Kidney (tissue), 14 donors: Measurements from ENCODE around the gene CHD5. TPM values are rescaled to one million over a fixed set of nuclear protein-coding genes. Genes with fewer than 3 reads are reported as not detected.

Experiments
- DNase-seq, 5 donors: peaks; one replicate each; pipeline ENCODE4 v3.0.0-alpha.2; 2013 to 2020
- FAIRE-seq: peaks from 2 replicates; lab custom pipeline; 2012; peaks lifted over from hg19 to GRCh38; lab: Jason Lieb, UNC
- H3K27ac ChIP-seq, 2 donors: one replicate each; pipeline ENCODE4 v1.7.0; 2013; ENCODE audit warnings: low read depth in 2 of 2, low read length in 2 of 2, inconsistent platforms in 1 of 2
- H3K27me3 ChIP-seq: one replicate; pipeline ENCODE4 v1.7.1; 2013; ENCODE audit warnings: low read length, inconsistent platforms; ENCODE audit not compliant: control insufficient read depth, insufficient read depth
- H3K36me3 ChIP-seq, 3 donors: one replicate each; pipeline versions ENCODE4 v1.7.0 to v1.7.1; 2013; ENCODE audit warnings: low read length in 3 of 3, control low read depth in 1 of 3, inconsistent platforms in 1 of 3; ENCODE audit not compliant: insufficient read depth in 3 of 3, control insufficient read depth in 2 of 3
- H3K4me1 ChIP-seq, 3 donors: one replicate each; pipeline versions ENCODE4 v1.7.0 to v1.7.1; 2013; ENCODE audit warnings: low read length in 3 of 3, inconsistent platforms in 1 of 3, low read depth in 1 of 3; ENCODE audit not compliant: control insufficient read depth in 2 of 3, insufficient read depth in 2 of 3
- H3K4me3 ChIP-seq, 3 donors: one replicate each; pipeline versions ENCODE4 v1.7.0 to v1.8.1; 2013; ENCODE audit warnings: low read length in 3 of 3, control low read depth in 1 of 3, inconsistent platforms in 1 of 3
- H3K9ac ChIP-seq, 3 donors: one replicate each; pipeline versions ENCODE4 v1.7.0 to v1.7.1; 2013; ENCODE audit warnings: low read length in 3 of 3, control low read depth in 1 of 3, inconsistent platforms in 1 of 3
- H3K9me3 ChIP-seq, 3 donors: one replicate each; pipeline versions ENCODE4 v1.7.0 to v1.7.1; 2013; ENCODE audit warnings: low read length in 3 of 3, control low read depth in 1 of 3, inconsistent platforms in 1 of 3; ENCODE audit not compliant: control insufficient read depth in 2 of 3, insufficient read depth in 1 of 3
- CTCF ChIP-seq: IDR thresholded peaks from 3 replicates; pipeline ENCODE4 v1.5.1; 2012; ENCODE audit warnings: mild to moderate bottlenecking, moderate library complexity, borderline replicate concordance; ENCODE audit not compliant: insufficient read depth; ENCODE audit errors: extremely low read depth
- intact Hi-C: fragments of 100-400 bp; cut with DNase I; formaldehyde crosslinking; loops from one replicate; pipeline ENCODE4 v1.11.1; 2022
- polyA plus RNA-seq: library from polyadenylated mRNA; stranded (reverse); fragments of 350-450 nt; fragmentation: Illumina TruSeq; extraction: RNeasy Lipid Tissue Mini Kit (QIAGEN cat#74804); gene quantifications from one replicate; pipeline ENCODE4 v1.2.3, GENCODE V29; 2014; ENCODE audit warnings: low read depth, low replicate concordance; ENCODE audit not compliant: insufficient read depth
- total RNA-seq: library from RNA; stranded (reverse); fragmentation: NEBNext Ultra II Directional; extraction: Animal tissue kit (Norgen Biotek cat#: 25700); gene quantifications from one replicate; pipeline ENCODE4 v1.2.1, GENCODE V29; 2021
- donor health status: control.
- donor health status: control.
- donor health status: control.
- donor health status: control.
- donor health status: control.
- donor health status: DM: yes; HTN: yes; CAD: no.
- donor health status: Normal renal cell carcinoma (clear cell type).

Gene CHD5
- total and polyA plus RNA-seq, 2 donors from 2014 or later = 0.54 to 0.85 TPM

GRCh38 chr1:6166655-6167390 is 13.3 kb downstream of the CHD5 start:
- H3K27ac ChIP-seq = no peak overlapping the region
- no peak overlapping the region for H3K9ac ChIP-seq
- H3K36me3 ChIP-seq = no peaks in the 10 kb centered on the region
- no peaks in the 10 kb centered on the region for H3K9me3 ChIP-seq
- no peak for FAIRE-seq
- H3K4me3 ChIP-seq = no peak overlapping the region
- no peaks in the 10 kb centered on the region for H3K4me1 ChIP-seq
- intact Hi-C loops = no loop called here
- no peak for DNase-seq
- no peak for TF ChIP-seq CTCF
- H3K27me3 ChIP-seq = no peaks in the 10 kb centered on the region

GRCh38 chr1:6166221-6166620 is 13.9 kb downstream of the CHD5 start:
- intact Hi-C loops = no loop called here
- DNase-seq (no peak), FAIRE-seq (no peak)
- Histone ChIP-seq H3K36me3 (no peaks in the 10 kb centered on the region), H3K4me3 (no peak overlapping the region), H3K4me1 (no peaks in the 10 kb centered on the region), H3K9ac (no peak overlapping the region), H3K9me3 (no peaks in the 10 kb centered on the region), H3K27ac (no peak overlapping the region), H3K27me3 (no peaks in the 10 kb centered on the region)
- TF ChIP-seq CTCF = no peak

GRCh38 chr1:6165441-6165985 is 14.6 kb downstream of the CHD5 start:
- no peak for FAIRE-seq
- H3K27me3 ChIP-seq = no peaks in the 10 kb centered on the region

More at GRCh38 chr1:6165441-6165985, 14.6 kb downstream of the CHD5 start:
- no peaks in the 10 kb centered on the region for H3K9me3 ChIP-seq
- no peak for DNase-seq
- no peak overlapping the region for H3K4me3 ChIP-seq
- no peaks in the 10 kb centered on the region for H3K4me1 ChIP-seq
- no peaks in the 10 kb centered on the region for H3K36me3 ChIP-seq
- intact Hi-C loops = no loop called here
- no peak for TF ChIP-seq CTCF
- no peak overlapping the region for H3K9ac ChIP-seq
- no peak overlapping the region for H3K27ac ChIP-seq
